ENCODE data around the gene MDH1B.

Gene MDH1B

DNA sequence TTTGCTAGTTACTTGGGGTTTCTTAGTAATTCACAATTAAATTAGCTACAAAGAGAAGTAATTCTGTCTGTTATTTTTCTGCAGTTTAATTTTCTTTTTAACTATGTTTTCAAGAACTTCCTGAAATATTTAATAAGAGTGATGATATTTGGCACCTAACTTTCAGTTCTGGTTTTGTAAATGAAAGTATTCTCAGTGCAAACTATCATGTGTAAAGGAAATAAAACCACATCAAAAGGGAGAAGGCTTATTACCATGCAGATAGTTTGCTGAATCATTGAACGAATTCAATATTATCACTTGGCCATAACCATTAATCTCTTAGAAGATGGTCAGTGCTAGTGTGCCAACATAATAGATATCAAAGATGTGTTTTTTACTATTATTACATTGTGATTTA lies 76.1 kb downstream of the MDH1B start:
- H3K27ac ChIP-seq: no peak overlapping the region
- TF ChIP-seq ZFX (IDR thresholded peaks at IDR 0.05; ENCODE audit: borderline replicate concordance): no peak
- TF ChIP-seq, protein P1, sequence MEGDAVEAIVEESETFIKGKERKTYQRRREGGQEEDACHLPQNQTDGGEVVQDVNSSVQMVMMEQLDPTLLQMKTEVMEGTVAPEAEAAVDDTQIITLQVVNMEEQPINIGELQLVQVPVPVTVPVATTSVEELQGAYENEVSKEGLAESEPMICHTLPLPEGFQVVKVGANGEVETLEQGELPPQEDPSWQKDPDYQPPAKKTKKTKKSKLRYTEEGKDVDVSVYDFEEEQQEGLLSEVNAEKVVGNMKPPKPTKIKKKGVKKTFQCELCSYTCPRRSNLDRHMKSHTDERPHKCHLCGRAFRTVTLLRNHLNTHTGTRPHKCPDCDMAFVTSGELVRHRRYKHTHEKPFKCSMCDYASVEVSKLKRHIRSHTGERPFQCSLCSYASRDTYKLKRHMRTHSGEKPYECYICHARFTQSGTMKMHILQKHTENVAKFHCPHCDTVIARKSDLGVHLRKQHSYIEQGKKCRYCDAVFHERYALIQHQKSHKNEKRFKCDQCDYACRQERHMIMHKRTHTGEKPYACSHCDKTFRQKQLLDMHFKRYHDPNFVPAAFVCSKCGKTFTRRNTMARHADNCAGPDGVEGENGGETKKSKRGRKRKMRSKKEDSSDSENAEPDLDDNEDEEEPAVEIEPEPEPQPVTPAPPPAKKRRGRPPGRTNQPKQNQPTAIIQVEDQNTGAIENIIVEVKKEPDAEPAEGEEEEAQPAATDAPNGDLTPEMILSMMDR (IDR thresholded peaks at IDR 0.05): no peak

DNA sequence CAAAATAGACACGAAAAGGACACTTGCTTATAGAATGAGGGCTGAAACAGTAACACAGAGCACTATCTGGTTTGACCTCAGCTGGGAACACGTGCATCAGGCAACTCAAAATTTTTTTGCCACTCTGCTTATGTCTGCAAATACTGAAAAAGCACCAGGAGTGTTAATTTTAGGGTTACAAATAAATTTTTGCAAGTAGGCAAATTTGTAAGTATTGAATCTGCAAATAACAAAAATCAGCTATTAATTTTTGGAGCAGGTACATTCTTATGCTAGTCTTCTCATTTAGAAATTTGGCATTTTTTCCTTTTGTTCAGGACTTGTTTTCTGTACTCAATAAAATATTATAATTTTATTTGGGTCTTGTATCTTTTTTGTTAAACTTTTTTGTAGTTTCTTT lies 76.7 kb downstream of the MDH1B start:
- no peak overlapping the region for H3K27ac ChIP-seq
- TF ChIP-seq, protein P1 (IDR thresholded peaks at IDR 0.05): no peak
- no peak for TF ChIP-seq ZFX (IDR thresholded peaks at IDR 0.05; ENCODE audit: borderline replicate concordance)

All from 22Rv1 (cell line).